ENCODE data around the gene CRNKL1.

GRCh38 chr20:19996917-19997316 is 55.3 kb downstream of the CRNKL1 start:
- TF ChIP-seq CTCF (IDR thresholded peaks at IDR 0.05) (no peak), POLR2A (IDR thresholded peaks at IDR 0.05) (no peak)
